ENCODE data around the gene COA8.
"Not testable (repeated sequence)": the region's sequence is repeated elsewhere in the genome, so short reads cannot be mapped to it uniquely, and the experiment has no call there.

Gene COA8

DNA sequence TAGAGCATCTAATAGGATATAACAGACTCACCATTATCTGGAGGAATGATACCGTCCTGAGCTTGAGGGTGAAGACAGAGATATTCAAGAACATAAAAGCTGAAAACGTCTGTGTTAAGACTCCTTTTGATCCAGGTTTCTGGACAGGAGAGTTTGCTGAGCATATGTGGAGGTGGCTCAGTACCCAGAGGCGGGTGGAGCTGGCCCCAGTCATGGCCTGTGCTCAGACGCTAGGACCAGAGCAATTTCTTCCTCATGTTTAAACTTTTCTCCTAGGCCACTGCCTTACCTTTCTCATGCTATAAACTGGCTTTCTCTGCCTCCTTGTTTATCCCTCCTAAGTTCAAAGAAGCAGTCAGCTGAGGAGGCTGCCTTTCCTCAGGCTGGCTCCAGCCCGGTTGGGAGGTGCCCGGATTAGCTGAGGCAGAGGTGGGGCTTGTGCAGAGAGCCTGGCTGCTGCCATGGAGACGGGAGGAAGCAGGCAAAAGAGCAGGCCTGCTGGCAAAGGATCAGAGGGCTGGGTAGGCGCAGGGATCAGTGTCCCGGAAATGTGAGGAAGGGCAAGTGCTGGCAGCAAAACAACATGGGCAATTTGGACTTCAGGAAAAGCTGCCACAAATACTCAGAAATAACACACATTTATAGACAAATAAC lies 13.7 kb downstream of the COA8 start:
- DNase-seq: no peak

DNA sequence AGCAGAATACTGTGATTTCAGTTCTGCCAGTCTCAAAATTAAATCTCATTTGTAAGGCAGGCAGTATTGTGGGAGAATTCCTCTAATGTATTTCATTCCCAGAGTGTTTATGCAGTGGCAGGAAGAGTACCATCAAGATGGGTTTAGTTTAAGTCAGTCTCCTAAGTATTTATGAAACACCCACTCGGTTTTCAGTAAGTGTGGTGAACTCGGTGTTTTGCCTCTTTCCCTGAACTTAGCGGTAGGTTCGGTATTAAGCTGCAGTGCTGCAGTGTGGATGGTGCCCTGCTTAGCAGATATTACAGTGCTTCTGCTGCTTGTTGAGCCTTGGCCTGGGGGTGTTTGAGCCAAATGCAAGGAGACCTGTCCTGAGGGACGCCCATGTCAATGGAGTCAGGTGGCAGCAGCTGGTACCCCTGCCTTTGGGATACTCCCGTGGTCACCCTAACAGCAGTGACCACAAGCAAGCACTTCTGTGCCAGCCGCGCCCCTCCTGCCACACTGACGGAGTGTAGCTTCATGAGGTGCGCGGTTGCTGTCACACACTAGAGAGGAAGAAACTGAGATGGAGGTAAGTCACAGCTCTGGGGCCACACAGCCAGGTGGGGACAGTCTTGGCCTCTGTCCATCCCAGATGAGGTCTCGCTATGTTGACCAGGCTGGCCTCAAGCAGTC lies 15.8 kb downstream of the COA8 start:
- no peak for DNase-seq

DNA sequence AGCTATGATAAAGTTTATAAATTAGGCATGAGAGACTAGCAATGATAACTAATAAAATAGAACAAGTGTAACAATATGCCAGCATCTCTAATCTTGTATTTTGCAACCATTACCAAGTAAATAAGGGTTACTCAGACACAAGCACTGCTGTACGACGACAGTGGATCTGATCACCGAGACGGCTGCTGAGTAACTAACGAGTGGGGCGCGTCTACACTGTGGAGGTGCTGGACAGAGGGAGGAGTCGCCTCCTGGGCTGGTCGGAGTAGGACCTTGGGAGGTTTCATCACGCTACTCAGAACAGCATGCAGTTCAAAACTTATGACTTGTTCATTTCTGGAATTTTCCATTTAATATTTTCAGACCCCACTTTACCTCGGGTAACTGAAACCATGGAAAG lies 18.4 kb downstream of the COA8 start:
- no peak for DNase-seq

GRCh38 chr14:103581954-103582703 lies 19.4 kb downstream of the COA8 start:
- no peak for DNase-seq

DNA sequence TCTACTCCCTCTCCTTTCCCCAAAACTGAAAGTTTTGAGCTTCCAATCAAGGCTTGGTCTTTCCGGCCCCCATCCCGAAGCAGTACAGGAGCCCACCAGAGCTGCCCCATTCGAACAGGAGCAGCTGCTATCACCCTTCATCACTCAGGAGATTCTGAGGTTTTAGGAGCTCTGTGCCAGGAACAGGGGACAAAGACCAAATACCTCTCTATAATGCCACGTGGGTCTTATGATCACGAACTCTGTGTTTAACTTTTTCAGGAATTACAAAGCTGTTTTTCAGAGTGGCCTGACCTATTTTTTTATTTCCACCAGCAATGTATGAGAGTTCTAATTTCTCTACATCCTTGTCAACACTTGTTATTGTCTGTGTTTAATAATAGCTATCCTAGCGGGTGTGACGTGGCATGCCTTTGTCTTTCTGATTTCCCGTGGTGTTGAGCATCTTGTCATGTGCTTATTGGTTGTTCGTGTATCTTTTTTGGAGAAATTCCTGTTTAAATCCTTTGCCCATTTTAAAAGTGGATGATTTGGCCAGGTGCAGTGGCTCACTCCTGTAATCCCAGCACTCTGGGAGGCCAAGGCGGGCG lies 21.7 kb downstream of the COA8 start:
- no peak for DNase-seq

DNA sequence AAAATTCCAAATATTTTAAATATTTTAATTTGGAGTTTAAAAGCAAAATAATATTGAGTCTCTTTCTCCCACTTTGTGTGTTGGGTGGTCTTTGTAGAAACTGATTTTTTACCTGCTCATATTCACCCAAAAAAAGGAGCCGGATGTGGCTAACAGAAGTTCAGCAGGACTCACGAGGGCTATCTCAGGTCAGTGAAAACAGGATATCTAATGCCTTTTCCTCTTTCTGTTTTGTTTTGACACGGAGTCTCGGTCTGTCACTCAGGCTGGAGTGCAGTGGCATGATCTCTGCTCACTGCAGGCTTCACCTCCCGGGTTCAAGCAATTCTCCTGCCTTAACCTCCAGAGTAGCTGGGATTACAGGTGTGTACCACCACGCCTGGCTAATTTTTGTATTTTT lies 30.8 kb downstream of the COA8 start:
- DNase-seq: peak in 1 of 2 donors; percentile 7

- DNase-seq: peak in 1 of 2 donors; percentile 39
Measured at GRCh38 chr14:103594265-103594664, 31.5 kb downstream of the COA8 start.

GRCh38 chr14:103597623-103598377 lies 35.0 kb downstream of the COA8 start:
- DNase-seq: peak; percentile 6 to 40

DNA sequence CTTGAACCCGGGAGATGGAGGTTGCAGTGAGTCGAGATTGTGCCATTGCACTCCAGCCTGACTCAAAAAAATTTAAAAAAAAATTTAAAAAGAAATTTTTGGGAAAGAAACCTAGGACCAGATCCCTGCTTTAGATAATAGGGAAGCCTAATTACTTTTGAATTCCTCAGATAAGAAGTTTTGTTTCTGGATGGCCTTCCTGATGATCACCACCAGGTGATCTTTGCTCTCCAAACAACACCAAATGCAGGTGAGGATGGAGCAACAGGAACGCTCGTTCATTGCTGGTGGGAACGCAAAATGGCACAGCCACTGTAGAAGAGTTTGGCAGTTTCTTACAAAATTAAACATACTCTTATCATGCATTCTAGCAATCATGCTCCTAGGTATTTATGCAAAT lies 37.7 kb downstream of the COA8 start:
- no peak for DNase-seq

DNA sequence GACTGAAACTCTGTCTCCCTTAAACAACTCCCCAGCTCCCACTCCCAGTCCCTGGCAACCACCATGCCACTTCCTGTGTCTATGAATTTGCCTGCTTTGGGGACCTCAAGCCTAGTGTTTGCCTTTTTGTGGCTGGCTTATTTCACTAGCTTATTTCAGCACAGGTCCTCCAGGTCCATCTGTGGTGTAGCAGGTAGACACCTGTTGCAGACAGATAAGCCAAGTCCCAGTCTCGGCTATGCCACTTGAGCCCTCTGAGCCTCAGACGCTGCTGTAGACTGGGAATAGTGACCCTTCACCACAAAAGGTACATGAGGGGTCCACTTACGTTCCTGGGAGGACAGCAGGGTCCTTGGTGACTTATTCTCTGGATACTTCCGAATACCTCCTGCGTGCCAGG lies 41.9 kb downstream of the COA8 start:
- no peak for DNase-seq

GRCh38 chr14:103606963-103607668 lies 44.4 kb downstream of the COA8 start:
- peak; percentile 59 to 70 for DNase-seq

DNA sequence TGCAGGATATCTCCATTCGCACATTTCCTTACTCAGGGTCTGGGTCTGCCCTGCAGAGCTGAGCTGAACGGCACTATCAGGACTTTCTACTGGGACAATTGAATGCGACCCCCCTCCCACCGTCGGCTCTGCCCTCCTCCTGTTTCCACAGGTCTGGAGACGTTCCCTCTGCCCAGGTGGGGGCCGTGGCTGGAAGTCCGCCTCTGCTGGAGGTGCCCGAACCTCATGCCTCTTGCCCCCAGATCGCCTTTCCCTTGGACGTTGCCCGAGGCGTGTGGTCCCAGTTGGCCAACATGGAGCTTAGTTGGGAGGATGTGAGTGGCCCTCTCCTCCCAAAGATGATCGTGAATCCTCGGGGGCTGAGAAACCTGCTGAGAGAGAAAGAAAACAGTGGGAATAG lies 45.1 kb downstream of the COA8 start:
- no peak for DNase-seq

DNA sequence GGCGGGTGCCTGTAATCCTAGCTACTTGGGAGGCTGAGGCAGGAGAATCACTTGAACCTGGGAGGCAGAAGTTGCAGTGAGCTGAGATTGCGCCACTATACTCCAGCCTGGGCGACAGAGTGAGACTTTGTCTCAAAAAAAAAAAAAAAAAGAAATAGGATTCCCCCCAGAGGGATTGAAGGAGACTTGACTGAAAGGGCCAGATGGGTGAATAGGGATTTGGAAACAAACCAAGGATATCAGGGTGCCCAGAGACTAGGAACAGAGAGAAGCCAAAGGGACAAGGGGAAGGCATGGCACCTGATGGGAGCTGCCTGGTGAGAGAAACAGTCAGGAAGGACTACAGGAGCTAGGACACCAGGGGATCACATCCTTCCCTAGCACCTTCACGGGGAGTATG lies 46.3 kb downstream of the COA8 start:
- not testable (repeated sequence) for DNase-seq

DNA sequence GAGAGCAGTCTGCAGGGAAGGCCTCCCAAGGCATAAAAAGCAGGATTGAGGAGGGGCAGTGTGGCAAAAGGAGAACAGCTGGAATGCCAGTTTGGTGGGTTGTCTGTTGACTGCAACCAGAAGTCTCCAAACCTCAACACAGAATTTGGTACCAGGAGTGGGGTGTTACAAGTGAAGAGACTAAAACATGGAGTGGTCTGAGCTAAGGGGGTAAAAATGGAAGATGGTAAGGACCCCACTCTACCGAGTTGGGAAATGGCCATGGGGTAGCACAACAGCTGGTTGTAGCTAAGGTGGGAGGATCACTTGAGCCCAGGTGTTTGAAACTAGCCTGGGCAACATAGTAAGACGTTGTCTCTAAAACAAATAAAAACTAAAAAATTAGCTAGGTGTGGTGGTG lies 48.5 kb downstream of the COA8 start:
- no peak for DNase-seq

- peak; percentile 16 to 46 for DNase-seq
Measured at GRCh38 chr14:103613517-103613916, 50.8 kb downstream of the COA8 start.

DNA sequence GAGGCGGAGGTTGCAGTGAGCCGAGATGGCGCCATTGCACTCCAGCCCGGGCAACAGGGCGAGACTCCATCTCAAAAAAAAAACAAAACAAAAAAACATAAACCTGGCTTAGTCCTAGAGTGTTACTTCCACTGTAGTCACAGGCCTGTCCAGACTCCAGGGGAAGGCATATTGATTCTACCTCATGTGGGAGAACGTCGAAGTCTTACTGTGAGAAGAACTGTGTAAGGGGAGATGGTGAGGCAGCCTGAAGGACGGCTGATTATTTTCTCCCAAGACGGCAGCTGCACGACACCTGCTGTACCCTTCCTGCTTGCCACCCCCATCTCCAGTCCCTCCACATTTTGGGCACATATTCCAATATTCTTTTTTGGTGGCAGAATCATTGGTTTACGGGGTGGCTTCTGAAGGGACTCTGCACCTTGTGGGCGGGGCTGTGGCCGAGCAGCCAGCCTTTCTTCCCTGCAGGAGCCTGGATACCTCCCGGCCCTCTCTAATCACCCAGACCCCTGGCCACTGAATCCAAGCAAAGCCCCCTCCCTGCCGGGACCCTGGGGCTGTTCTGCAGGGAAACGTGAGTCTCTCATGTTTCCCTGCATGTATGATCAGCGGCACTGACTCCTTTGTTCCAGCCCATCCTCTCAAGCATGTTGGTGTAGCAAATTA lies 54.0 kb downstream of the COA8 start:
- no peak for DNase-seq

GRCh38 chr14:103619057-103619456 lies 56.3 kb downstream of the COA8 start:
- DNase-seq: peak in 1 of 2 donors; percentile 42

DNA sequence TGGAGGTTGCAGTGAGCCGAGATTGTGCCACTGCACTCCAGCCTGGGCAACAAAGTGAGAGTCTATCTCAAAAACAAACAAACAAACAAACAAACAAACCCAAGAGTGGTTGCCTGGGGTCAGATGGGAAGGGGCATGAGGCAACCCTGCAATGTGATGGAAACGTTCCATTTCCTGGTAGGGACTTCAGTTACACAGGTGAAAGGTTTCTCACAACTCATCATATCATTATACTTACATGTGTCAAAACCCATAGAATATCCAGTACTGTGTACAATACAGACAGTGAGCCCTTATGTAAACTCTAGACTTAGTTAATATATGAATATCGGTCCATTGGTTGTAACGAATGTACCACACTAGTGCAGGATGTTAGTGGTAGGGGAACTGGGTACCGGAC lies 59.1 kb downstream of the COA8 start:
- no peak for DNase-seq

GRCh38 chr14:103623308-103623707 lies 60.5 kb downstream of the COA8 start:
- DNase-seq: no peak

DNA sequence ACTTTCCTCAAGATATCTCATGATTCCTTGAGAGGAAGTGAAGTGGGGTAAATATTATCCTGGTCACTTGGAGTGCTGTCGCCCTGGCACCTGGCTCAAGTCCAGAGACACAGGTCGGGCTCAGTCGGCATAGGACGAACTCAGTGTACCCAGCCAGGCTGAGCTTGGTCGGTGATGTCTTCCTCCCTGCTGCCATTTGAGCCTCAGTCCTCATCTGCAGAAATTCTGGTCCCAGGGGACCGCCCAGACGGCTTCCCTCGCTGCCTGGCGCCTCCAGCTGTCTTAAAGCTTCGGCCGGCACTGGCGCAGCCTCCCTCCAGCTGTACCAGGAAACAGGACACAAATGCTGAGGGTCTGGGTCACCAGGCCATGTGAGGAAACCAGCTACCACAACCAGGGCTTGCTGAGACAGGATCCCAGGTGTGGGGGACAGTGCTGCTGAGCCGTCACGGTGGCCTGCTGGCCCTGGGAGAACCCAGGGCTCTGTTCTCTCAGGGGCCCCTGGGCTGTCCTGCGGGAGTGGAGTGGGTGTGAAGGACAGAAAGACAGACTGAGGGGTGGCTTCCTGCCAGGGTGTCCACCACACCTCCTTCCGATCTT lies 61.2 kb downstream of the COA8 start:
- no peak for DNase-seq

DNA sequence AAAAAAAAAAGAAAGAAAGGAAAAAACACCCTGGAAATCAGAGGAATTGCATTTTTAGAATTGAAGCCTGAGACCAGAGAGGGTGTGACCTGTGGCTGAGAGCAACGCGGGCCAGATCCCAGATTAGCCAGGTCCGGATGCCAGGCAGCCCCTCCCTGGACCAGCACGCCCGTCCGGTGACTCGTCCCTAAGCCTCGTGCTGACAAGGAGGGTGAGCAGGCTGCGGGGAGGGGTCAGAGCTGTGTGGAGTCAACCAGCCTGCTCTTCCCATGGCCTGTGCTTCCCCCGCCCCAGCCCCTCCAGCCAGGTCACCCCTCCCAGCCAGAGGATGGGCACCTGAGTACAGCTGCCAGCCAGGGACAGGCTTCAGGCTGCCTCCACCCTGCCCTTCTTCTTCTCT lies 62.1 kb downstream of the COA8 start:
- no peak for DNase-seq
